SU-DHL-6 (cell line): ENCODE data around the gene CPHXL2.

ENCODE experiments used
- H2AFZ ChIP-seq: fragments of 200-600 bp; sonication (generic); 2 replicates; pipeline ENCODE4 v1.6.1; 2014; ENCODE audit warnings: low read depth, mild to moderate bottlenecking, moderate library complexity, mixed read lengths, antibody characterized with exemption, low read length; ENCODE audit not compliant: severe bottlenecking
- H3F3A ChIP-seq: fragments of 200-600 bp; shearing (Covaris generic); 2 replicates; pipeline ENCODE4 v1.6.0; 2016; ENCODE audit warnings: antibody characterized with exemption, mild to moderate bottlenecking; ENCODE audit not compliant: insufficient read depth
- H3K27ac ChIP-seq: fragments of 200-600 bp; sonication (generic); 2 replicates; pipeline ENCODE4 v1.5.1; 2016; ENCODE audit warnings: low read depth, mild to moderate bottlenecking, low read length, moderate library complexity, mixed read lengths
- H3K27me3 ChIP-seq: fragments of 200-600 bp; sonication (generic), shearing (Covaris generic); 2 replicates; pipeline ENCODE4 v1.6.0; 2014; ENCODE audit warnings: mild to moderate bottlenecking, low read length
- H3K36me3 ChIP-seq: fragments of 200-600 bp; sonication (generic); 2 replicates; pipeline ENCODE4 v1.6.1; 2014; ENCODE audit warnings: mild to moderate bottlenecking, low read length, mixed read lengths
- H3K4me2 ChIP-seq: fragments of 300-600, 200-600 bp; shearing (Covaris generic), sonication (generic); 2 replicates; pipeline ENCODE4 v1.6.0; 2014; ENCODE audit warnings: low read length, low read depth, mild to moderate bottlenecking; ENCODE audit not compliant: poor library complexity, severe bottlenecking
- H3K4me3 ChIP-seq: fragments of 200-600 bp; sonication (generic); 2 replicates; pipeline ENCODE4 v1.5.1; 2014; ENCODE audit warnings: antibody characterized with exemption, low read length, mild to moderate bottlenecking, mixed read lengths; ENCODE audit not compliant: insufficient read depth, poor library complexity, severe bottlenecking
- H3K79me2 ChIP-seq: fragments of 200-600 bp; sonication (generic); 2 replicates; pipeline ENCODE4 v1.6.1; 2014; ENCODE audit warnings: mild to moderate bottlenecking, low read length, moderate library complexity; ENCODE audit not compliant: insufficient read depth
- H3K9ac ChIP-seq: fragments of 200-600 bp; sonication (generic); 2 replicates; pipeline ENCODE4 v1.7.0; 2014; ENCODE audit warnings: mild to moderate bottlenecking, low read length
- H3K9me2 ChIP-seq: fragments of 200-600 bp; sonication (generic); replicated peaks from 2 replicates; pipeline ENCODE4 v1.6.1; 2014; ENCODE audit warnings: low read length; ENCODE audit not compliant: insufficient read depth
- H3K9me3 ChIP-seq: fragments of 200-600 bp; sonication (generic); 2 replicates; pipeline ENCODE4 v1.6.1; 2014; ENCODE audit warnings: low read length, mixed read lengths; ENCODE audit not compliant: insufficient read depth
- H4K20me1 ChIP-seq: fragments of 200-600 bp; sonication (generic); 2 replicates; pipeline ENCODE4 v1.6.1; 2014; ENCODE audit warnings: low read depth, mild to moderate bottlenecking, antibody characterized with exemption, low read length, moderate library complexity, mixed read lengths
- EZH2phosphoT487 ChIP-seq: fragments of 200-600 bp; sonication (generic), shearing (Covaris generic); conservative IDR thresholded peaks from 2 replicates; pipeline ENCODE4 v1.6.1; 2018; ENCODE audit warnings: mild to moderate bottlenecking, antibody characterized with exemption, low read length, moderate library complexity, mixed read lengths
- TF ChIP-seq, protein P1 (sequence below): fragments of 200-600 bp; sonication (generic); IDR thresholded peaks from one replicate; pipeline ENCODE4 v1.5.1; 2017; ENCODE audit warnings: antibody characterized with exemption, mild to moderate bottlenecking, low read length, moderate library complexity; ENCODE audit not compliant: insufficient read depth, poor library complexity, severe bottlenecking

The CPHXL2 gene

DNA sequence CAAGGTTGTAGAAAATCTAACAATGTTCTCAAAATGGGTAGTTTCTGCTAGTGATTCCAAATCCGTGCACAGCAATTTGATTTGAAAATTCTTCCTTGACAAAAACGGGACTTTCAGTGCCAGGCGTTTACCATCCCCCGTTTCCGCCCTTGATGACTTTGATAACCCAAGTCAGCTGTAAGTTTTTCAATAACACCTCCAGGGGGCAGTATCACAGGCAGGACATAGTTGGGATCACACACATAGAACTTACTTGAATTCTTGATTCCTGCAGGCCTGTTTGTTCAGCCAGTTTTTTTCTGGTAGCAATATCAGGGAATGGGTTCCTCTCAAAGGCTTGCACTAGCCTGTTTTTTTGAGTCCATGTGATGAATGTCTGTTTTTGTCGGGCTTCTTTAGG lies 18.9 kb upstream of the CPHXL2 start:
- H3F3A ChIP-seq: no peaks in the 10 kb centered on the region
- H3K27me3 ChIP-seq: no peaks in the 10 kb centered on the region
- H3K4me3 ChIP-seq: no peak overlapping the region
- H2AFZ ChIP-seq: no peak overlapping the region
- H3K27ac ChIP-seq: no peak overlapping the region
- H3K9ac ChIP-seq: no peak overlapping the region
- TF ChIP-seq EZH2phosphoT487: no peak
- TF ChIP-seq, protein P1, sequence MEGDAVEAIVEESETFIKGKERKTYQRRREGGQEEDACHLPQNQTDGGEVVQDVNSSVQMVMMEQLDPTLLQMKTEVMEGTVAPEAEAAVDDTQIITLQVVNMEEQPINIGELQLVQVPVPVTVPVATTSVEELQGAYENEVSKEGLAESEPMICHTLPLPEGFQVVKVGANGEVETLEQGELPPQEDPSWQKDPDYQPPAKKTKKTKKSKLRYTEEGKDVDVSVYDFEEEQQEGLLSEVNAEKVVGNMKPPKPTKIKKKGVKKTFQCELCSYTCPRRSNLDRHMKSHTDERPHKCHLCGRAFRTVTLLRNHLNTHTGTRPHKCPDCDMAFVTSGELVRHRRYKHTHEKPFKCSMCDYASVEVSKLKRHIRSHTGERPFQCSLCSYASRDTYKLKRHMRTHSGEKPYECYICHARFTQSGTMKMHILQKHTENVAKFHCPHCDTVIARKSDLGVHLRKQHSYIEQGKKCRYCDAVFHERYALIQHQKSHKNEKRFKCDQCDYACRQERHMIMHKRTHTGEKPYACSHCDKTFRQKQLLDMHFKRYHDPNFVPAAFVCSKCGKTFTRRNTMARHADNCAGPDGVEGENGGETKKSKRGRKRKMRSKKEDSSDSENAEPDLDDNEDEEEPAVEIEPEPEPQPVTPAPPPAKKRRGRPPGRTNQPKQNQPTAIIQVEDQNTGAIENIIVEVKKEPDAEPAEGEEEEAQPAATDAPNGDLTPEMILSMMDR: peak; percentile 36
- H3K4me2 ChIP-seq: no peak overlapping the region
- H3K9me3 ChIP-seq: no peaks in the 10 kb centered on the region
- H3K9me2 ChIP-seq: no peaks in the 10 kb centered on the region
- H3K79me2 ChIP-seq: no peaks in the 10 kb centered on the region
- no peaks in the 10 kb centered on the region for H4K20me1 ChIP-seq
- H3K36me3 ChIP-seq: no peaks in the 10 kb centered on the region

DNA sequence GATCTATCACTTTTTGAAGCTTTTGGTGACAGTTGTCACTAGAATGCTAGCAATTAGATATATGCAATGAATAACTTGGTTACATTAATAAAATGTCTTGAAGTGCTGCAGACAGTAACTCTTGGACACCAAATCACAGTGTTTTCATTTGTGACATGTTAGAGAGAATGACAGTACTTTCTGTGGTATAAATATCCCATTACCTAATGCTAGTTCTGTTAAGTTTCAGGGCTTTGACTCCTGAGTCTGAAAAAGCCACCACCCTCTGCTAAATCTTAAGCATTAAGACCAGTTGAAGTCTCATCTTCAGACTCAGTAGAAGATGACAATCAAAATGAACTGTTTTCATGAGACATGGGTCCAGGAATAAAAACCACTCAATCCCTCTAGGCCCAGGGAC lies 10.6 kb upstream of the CPHXL2 start:
- Histone ChIP-seq H3K4me2 (no peak overlapping the region), H2AFZ (no peak overlapping the region), H3K9ac (no peak overlapping the region), H3F3A (no peaks in the 10 kb centered on the region), H3K27ac (no peak overlapping the region), H3K36me3 (peaks cover 4% of the 10 kb centered on the region; the same call in 1 of the 2 replicates), H3K27me3 (no peaks in the 10 kb centered on the region), H4K20me1 (no peaks in the 10 kb centered on the region), H3K79me2 (no peaks in the 10 kb centered on the region), H3K9me2 (no peaks in the 10 kb centered on the region), H3K9me3 (peaks cover 9% of the 10 kb centered on the region; the same call in 1 of the 2 replicates), H3K4me3 (no peak overlapping the region)
- no peak for TF ChIP-seq EZH2phosphoT487
- TF ChIP-seq, protein P1: no peak

DNA sequence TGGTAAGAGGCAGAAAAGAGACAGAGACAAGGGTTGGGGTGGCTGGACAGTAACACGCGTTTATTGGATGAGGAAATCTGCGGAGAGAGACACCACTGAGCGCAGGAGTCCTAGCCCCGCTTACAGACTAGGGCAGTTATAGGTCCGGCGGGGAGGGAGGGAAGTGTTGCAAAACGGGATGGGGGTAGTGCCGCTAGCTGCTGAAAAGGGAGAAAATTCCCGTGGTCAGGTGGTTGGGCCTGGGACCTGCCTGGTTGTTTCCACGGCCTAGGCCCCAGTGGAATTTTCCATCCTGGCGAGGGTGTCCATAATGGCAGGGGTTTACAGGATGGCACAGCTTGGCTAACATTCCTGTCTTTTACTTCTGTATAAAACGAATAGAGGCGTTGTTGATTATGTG lies 5.5 kb upstream of the CPHXL2 start:
- TF ChIP-seq EZH2phosphoT487: no peak
- TF ChIP-seq, protein P1: no peak

More for the DNA sequence above, 5.5 kb upstream of the CPHXL2 start:
- no peaks in the 10 kb centered on the region for H3F3A ChIP-seq
- peaks cover 4% of the 10 kb centered on the region; the same call in 1 of the 2 replicates for H3K36me3 ChIP-seq
- peaks cover 9% of the 10 kb centered on the region; the same call in 1 of the 2 replicates for H3K9me3 ChIP-seq
- H4K20me1 ChIP-seq: no peaks in the 10 kb centered on the region
- no peak overlapping the region for H3K27ac ChIP-seq
- H2AFZ ChIP-seq: no peak overlapping the region
- H3K27me3 ChIP-seq: no peaks in the 10 kb centered on the region
- H3K4me3 ChIP-seq: no peak overlapping the region
- no peaks in the 10 kb centered on the region for H3K79me2 ChIP-seq
- no peak overlapping the region for H3K4me2 ChIP-seq
- H3K9ac ChIP-seq: no peak overlapping the region
- no peaks in the 10 kb centered on the region for H3K9me2 ChIP-seq
